Ishikawa (cell line): ENCODE measurements around the gene OR2J1.

Experiments
- CEBPB ChIP-seq: IDR thresholded peaks from 2 replicates; pipeline ENCODE4 v1.6.1; 2012
- EGR1 ChIP-seq: IDR thresholded peaks from 2 replicates; pipeline ENCODE4 v1.6.1; 2012
- FOXM1 ChIP-seq: IDR thresholded peaks from 2 replicates; pipeline ENCODE4 v1.6.1; 2012; ENCODE audit warnings: low read depth, borderline replicate concordance
- MAX ChIP-seq: IDR thresholded peaks from 2 replicates; pipeline ENCODE4 v1.6.1; 2012
- REST ChIP-seq: IDR thresholded peaks from 2 replicates; pipeline ENCODE4 v1.6.1; 2012; ENCODE audit warnings: low read depth, mild to moderate bottlenecking
- TAF1 ChIP-seq: IDR thresholded peaks from 2 replicates; pipeline ENCODE4 v1.6.1; 2012; ENCODE audit warnings: low read depth, mild to moderate bottlenecking
- YY1 ChIP-seq: IDR thresholded peaks from 2 replicates; pipeline ENCODE4 v1.6.1; 2012; ENCODE audit warnings: low read depth

GRCh38 chr6:29051680-29052079 is 47.6 kb upstream of the OR2J1 start:
- TF ChIP-seq YY1 (no peak), EGR1 (no peak), REST (no peak), TAF1 (no peak), FOXM1 (no peak), MAX (no peak), CEBPB (no peak)
